Neuronal stem cell (in vitro differentiated cells): ENCODE data around the gene TSPAN9.

Experiments
- DNase-seq: peaks from one replicate; pipeline ENCODE4 v3.0.0-alpha.2; 2013; ENCODE audit warnings: low spot score
- H2AFZ ChIP-seq: one replicate; pipeline ENCODE4 v1.6.1; 2013; ENCODE audit warnings: mild to moderate bottlenecking, low read length, inconsistent platforms
- H2AK5ac ChIP-seq: 2 replicates; pipeline ENCODE4 v1.6.1; 2013; ENCODE audit warnings: low read depth, mild to moderate bottlenecking, inconsistent platforms, low read length, moderate library complexity, mixed read lengths
- H2BK120ac ChIP-seq: 2 replicates; pipeline ENCODE4 v1.6.1; 2013; ENCODE audit warnings: low read depth, mild to moderate bottlenecking, inconsistent platforms, low read length, moderate library complexity, mixed read lengths
- H2BK12ac ChIP-seq: one replicate; pipeline ENCODE4 v1.6.1; 2013; ENCODE audit warnings: low read length, inconsistent platforms
- H2BK15ac ChIP-seq: 2 replicates; pipeline ENCODE4 v1.6.1; 2013; ENCODE audit warnings: mild to moderate bottlenecking, low read length, inconsistent platforms, mixed read lengths
- H2BK5ac ChIP-seq: one replicate; pipeline ENCODE4 v1.6.1; 2013; ENCODE audit warnings: inconsistent platforms, mild to moderate bottlenecking, low read length, moderate library complexity
- H3K14ac ChIP-seq: one replicate; pipeline ENCODE4 v1.6.1; 2013; ENCODE audit warnings: low read length, inconsistent platforms
- H3K18ac ChIP-seq: 2 replicates; pipeline ENCODE4 v1.6.1; 2013; ENCODE audit warnings: low read length, inconsistent platforms
- H3K23ac ChIP-seq: 2 replicates; pipeline ENCODE4 v1.6.1; 2013; ENCODE audit warnings: low read depth, mild to moderate bottlenecking, mixed read lengths, low read length, inconsistent platforms; ENCODE audit not compliant: poor library complexity
- H3K27ac ChIP-seq: replicated peaks from 3 replicates; pipeline ENCODE4 v1.5.1; 2013; ENCODE audit warnings: low read length, inconsistent platforms
- H3K27me3 ChIP-seq, 3 experiments: 2 replicates each; pipeline ENCODE4 v1.6.1; 2013; ENCODE audit warnings: low read length in 3 of 3, mild to moderate bottlenecking in 2 of 3, inconsistent platforms in 1 of 3, low read depth in 1 of 3, mixed read lengths in 1 of 3, moderate library complexity in 1 of 3; ENCODE audit not compliant: control insufficient read depth in 3 of 3, insufficient read depth in 3 of 3
- H3K36me3 ChIP-seq, 2 donors: replicated peaks in 1 of 2; 2 replicates each; pipeline ENCODE4 v1.6.1; 2013; ENCODE audit warnings: low read length in 2 of 2; ENCODE audit not compliant: control insufficient read depth in 2 of 2, insufficient read depth in 2 of 2
- H3K4ac ChIP-seq: 2 replicates; pipeline ENCODE4 v1.6.1; 2013; ENCODE audit warnings: inconsistent platforms, mild to moderate bottlenecking, low read length, moderate library complexity
- H3K4me1 ChIP-seq, 2 donors: 1 replicate in 1 of 2; 2 replicates in 1 of 2; pipeline ENCODE4 v1.6.1; 2013; ENCODE audit warnings: low read length in 2 of 2, low read depth in 1 of 2; ENCODE audit not compliant: control insufficient read depth in 2 of 2, insufficient read depth in 1 of 2
- H3K4me2 ChIP-seq: one replicate; pipeline ENCODE4 v1.6.1; 2013; ENCODE audit warnings: mild to moderate bottlenecking, low read length, inconsistent platforms; ENCODE audit not compliant: insufficient read depth, poor library complexity, severe bottlenecking
- H3K4me3 ChIP-seq, 2 donors: 2 replicates each; pipeline ENCODE4 v1.5.1; 2013; ENCODE audit warnings: low read length in 2 of 2, mild to moderate bottlenecking in 2 of 2, inconsistent platforms in 1 of 2, moderate library complexity in 1 of 2
- H3K79me1 ChIP-seq: one replicate; pipeline ENCODE4 v1.6.1; 2013; ENCODE audit warnings: low read depth, mild to moderate bottlenecking, inconsistent platforms, low read length, moderate library complexity
- H3K9ac ChIP-seq: one replicate; pipeline ENCODE4 v1.6.1; 2013; ENCODE audit warnings: mild to moderate bottlenecking, low read depth, low read length, inconsistent platforms; ENCODE audit not compliant: poor library complexity
- H3K9me3 ChIP-seq, 2 donors: replicated peaks in 1 of 2; 2 replicates each; pipeline versions ENCODE3 to v1.6.1; 2013; ENCODE audit warnings: low read length in 2 of 2, mild to moderate bottlenecking in 2 of 2, inconsistent platforms in 1 of 2, low read depth in 1 of 2, mixed read lengths in 1 of 2, moderate library complexity in 1 of 2; ENCODE audit not compliant: control insufficient read depth in 2 of 2, insufficient read depth in 1 of 2
- H4K8ac ChIP-seq: one replicate; pipeline ENCODE4 v1.6.1; 2013; ENCODE audit warnings: low read depth, mild to moderate bottlenecking, inconsistent platforms, low read length, moderate library complexity
- H4K91ac ChIP-seq: one replicate; pipeline ENCODE4 v1.6.1; 2013; ENCODE audit warnings: low read length, low read depth, mild to moderate bottlenecking, inconsistent platforms; ENCODE audit not compliant: poor library complexity
- WGBS, 2 donors: extraction: QIAGEN DNeasy Blood & Tissue Kit; methylation state at CpG; one replicate each; pipeline ENCODE4 v1.1.7; 2013; ENCODE audit warnings: missing lambda C conversion rate in 2 of 2, mixed read lengths in 1 of 2; ENCODE audit not compliant: insufficient read length in 2 of 2, insufficient replicate concordance in 1 of 2; ENCODE audit errors: extremely low coverage in 2 of 2; 5-methylcytosine and 5-hydroxymethylcytosine counted together

The TSPAN9 gene

DNA sequence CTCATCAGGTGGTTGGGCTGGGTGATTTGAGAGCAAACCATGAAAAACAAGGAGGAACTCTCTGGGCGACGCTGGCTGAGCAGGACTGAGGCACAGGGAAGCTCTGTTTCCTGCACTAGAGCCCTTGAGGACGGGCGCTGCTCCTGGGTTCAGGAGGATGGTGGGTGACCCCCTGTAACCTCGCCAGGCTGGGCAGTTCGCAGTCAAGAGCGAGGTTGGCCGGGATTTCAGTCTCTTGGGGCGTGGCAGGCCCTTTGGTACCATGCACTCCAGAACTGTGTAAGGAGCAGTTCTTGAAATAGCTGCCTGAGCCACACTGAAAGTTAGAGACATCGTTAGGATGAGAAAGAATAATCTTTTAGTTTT is 202.2 kb downstream of the TSPAN9 start:
- WGBS, 2 donors: no CpG with 5 or more reads among the region's 10 CpGs

GRCh38 chr12:3279832-3280231 is 202.7 kb downstream of the TSPAN9 start:
- H4K8ac ChIP-seq: no peak overlapping the region
- no peak for DNase-seq
- H3K27me3 ChIP-seq: no peaks in the 10 kb centered on the region
- no peak overlapping the region for H2AFZ ChIP-seq
- peak overlapping the region; percentile 95 for H2AK5ac ChIP-seq
- peak overlapping the region; percentile 44 for H2BK15ac ChIP-seq
- H3K18ac ChIP-seq: peak overlapping the region; percentile 88
- no peak overlapping the region for H3K27ac ChIP-seq
- H3K4me1 ChIP-seq: peaks cover 0 to 4% of the 10 kb centered on the region in 2 donors
- H3K79me1 ChIP-seq: peaks cover 2% of the 10 kb centered on the region
- no peak overlapping the region for H2BK12ac ChIP-seq
- no peak overlapping the region for H3K4ac ChIP-seq
- H3K36me3 ChIP-seq: no peaks in the 10 kb centered on the region
- H3K4me2 ChIP-seq: no peak overlapping the region
- H2BK120ac ChIP-seq: no peak overlapping the region
- H3K23ac ChIP-seq: peak overlapping the region; percentile 90
- no CpG with 5 or more reads among the region's 8 CpGs for WGBS, 2 donors
- peak overlapping the region; percentile 67 for H3K9ac ChIP-seq
- peak overlapping the region; percentile 60 for H3K14ac ChIP-seq
- H3K4me3 ChIP-seq: no peak overlapping the region
- H4K91ac ChIP-seq: peak overlapping the region; percentile 62
- H2BK5ac ChIP-seq: no peak overlapping the region
- no peaks in the 10 kb centered on the region for H3K9me3 ChIP-seq

More for the DNA sequence above, 202.2 kb downstream of the TSPAN9 start:
- peaks cover 2% of the 10 kb centered on the region for H3K79me1 ChIP-seq
- H3K4me3 ChIP-seq: peak overlapping the region in 1 of 2 donors; percentile 17
- H3K9me3 ChIP-seq: no peaks in the 10 kb centered on the region
- no peak overlapping the region for H2BK120ac ChIP-seq
- no peak overlapping the region for H3K23ac ChIP-seq
- no peak overlapping the region for H3K4me2 ChIP-seq
- no peak overlapping the region for H3K14ac ChIP-seq
- no peak overlapping the region for H3K27ac ChIP-seq
- H3K4me1 ChIP-seq: peaks cover 0 to 4% of the 10 kb centered on the region in 2 donors
- no peak overlapping the region for H4K8ac ChIP-seq
- H3K27me3 ChIP-seq: no peaks in the 10 kb centered on the region
- no peak overlapping the region for H2BK12ac ChIP-seq
- H3K4ac ChIP-seq: no peak overlapping the region
- no peak overlapping the region for H2AFZ ChIP-seq
- no peak overlapping the region for H2BK5ac ChIP-seq
- peak overlapping the region; percentile 38 for H3K18ac ChIP-seq
- H4K91ac ChIP-seq: no peak overlapping the region
- H2BK15ac ChIP-seq: no peak overlapping the region
- no peaks in the 10 kb centered on the region for H3K36me3 ChIP-seq
- peak overlapping the region; percentile 15 for H3K9ac ChIP-seq
- no peak overlapping the region for H2AK5ac ChIP-seq
- DNase-seq: no peak

- Histone ChIP-seq H3K27me3 (no peaks in the 10 kb centered on the region), H3K9ac (no peak overlapping the region), H2BK12ac (no peak overlapping the region), H3K4ac (peak overlapping the region; percentile 23), H2AFZ (no peak overlapping the region), H2BK5ac (peak overlapping the region; percentile 29), H3K14ac (peak overlapping the region; percentile 60), H3K4me1 (peaks cover 0 to 4% of the 10 kb centered on the region in 2 donors), H4K8ac (peak overlapping the region; percentile 54), H3K79me1 (peaks cover 2% of the 10 kb centered on the region), H3K9me3 (no peaks in the 10 kb centered on the region), H3K4me3 (no peak overlapping the region), H2AK5ac (peak overlapping the region; percentile 95), H2BK120ac (no peak overlapping the region), H3K27ac (no peak overlapping the region), H3K36me3 (no peaks in the 10 kb centered on the region), H3K4me2 (no peak overlapping the region), H3K18ac (peak overlapping the region; percentile 78), H3K23ac (peak overlapping the region; percentile 95), H4K91ac (no peak overlapping the region), H2BK15ac (peak overlapping the region; percentile 23)
- no peak for DNase-seq
- no CpG with 5 or more reads among the region's 14 CpGs for WGBS, 2 donors
These were observed 203.8 kb downstream of the TSPAN9 start for GRCh38 chr12:3280967-3281366.

- peak overlapping the region; percentile 66 for H2AK5ac ChIP-seq
- no peak overlapping the region for H3K4ac ChIP-seq
- H3K4me2 ChIP-seq: no peak overlapping the region
- no peak overlapping the region for H3K4me3 ChIP-seq
- no peak overlapping the region for H4K91ac ChIP-seq
- peak overlapping the region; percentile 61 for H3K18ac ChIP-seq
- no peak overlapping the region for H3K14ac ChIP-seq
- peaks cover 2% of the 10 kb centered on the region for H3K79me1 ChIP-seq
- H2BK15ac ChIP-seq: no peak overlapping the region
- peaks cover 0 to 4% of the 10 kb centered on the region in 2 donors for H3K4me1 ChIP-seq
- peak overlapping the region; percentile 29 for H2BK5ac ChIP-seq
- H3K27ac ChIP-seq: no peak overlapping the region
- H2BK120ac ChIP-seq: no peak overlapping the region
- H3K9me3 ChIP-seq: no peaks in the 10 kb centered on the region
- no peak for DNase-seq
- WGBS, 2 donors: no CpG with 5 or more reads among the region's 23 CpGs
- H3K9ac ChIP-seq: peak overlapping the region; percentile 74
- H3K23ac ChIP-seq: peak overlapping the region; percentile 95
- no peaks in the 10 kb centered on the region for H3K27me3 ChIP-seq
- peak overlapping the region; percentile 63 for H2BK12ac ChIP-seq
- no peak overlapping the region for H4K8ac ChIP-seq
- H3K36me3 ChIP-seq: no peaks in the 10 kb centered on the region
- H2AFZ ChIP-seq: no peak overlapping the region
These were observed 204.6 kb downstream of the TSPAN9 start for GRCh38 chr12:3281588-3282383.
